GM18951 (cell line): ENCODE data around the gene NR2C2AP.
A peak's percentile ranks its signal among the peaks of the same experiment; 100 is the strongest.

Experiments
- POLR2A ChIP-seq: IDR thresholded peaks from 4 replicates; pipeline ENCODE4 v1.6.1; 2011; ENCODE audit warnings: mild to moderate bottlenecking; ENCODE audit not compliant: insufficient read length, insufficient read depth; ENCODE audit errors: extremely low read depth
- in situ Hi-C: fragments of 300-500 bp; cut with MboI; formaldehyde crosslinking; loops from one replicate; pipeline ENCODE4 v1.12.0; 2022; ENCODE audit warnings: low sequenced_read_pairs, mixed read lengths, inconsistent platforms; ENCODE audit not compliant: unreplicated experiment

Gene NR2C2AP

GRCh38 chr19:19209372-19209771 lies 6.2 kb upstream of the NR2C2AP start:
- TF ChIP-seq POLR2A: no peak
- in situ Hi-C loops: no loop called here

DNA sequence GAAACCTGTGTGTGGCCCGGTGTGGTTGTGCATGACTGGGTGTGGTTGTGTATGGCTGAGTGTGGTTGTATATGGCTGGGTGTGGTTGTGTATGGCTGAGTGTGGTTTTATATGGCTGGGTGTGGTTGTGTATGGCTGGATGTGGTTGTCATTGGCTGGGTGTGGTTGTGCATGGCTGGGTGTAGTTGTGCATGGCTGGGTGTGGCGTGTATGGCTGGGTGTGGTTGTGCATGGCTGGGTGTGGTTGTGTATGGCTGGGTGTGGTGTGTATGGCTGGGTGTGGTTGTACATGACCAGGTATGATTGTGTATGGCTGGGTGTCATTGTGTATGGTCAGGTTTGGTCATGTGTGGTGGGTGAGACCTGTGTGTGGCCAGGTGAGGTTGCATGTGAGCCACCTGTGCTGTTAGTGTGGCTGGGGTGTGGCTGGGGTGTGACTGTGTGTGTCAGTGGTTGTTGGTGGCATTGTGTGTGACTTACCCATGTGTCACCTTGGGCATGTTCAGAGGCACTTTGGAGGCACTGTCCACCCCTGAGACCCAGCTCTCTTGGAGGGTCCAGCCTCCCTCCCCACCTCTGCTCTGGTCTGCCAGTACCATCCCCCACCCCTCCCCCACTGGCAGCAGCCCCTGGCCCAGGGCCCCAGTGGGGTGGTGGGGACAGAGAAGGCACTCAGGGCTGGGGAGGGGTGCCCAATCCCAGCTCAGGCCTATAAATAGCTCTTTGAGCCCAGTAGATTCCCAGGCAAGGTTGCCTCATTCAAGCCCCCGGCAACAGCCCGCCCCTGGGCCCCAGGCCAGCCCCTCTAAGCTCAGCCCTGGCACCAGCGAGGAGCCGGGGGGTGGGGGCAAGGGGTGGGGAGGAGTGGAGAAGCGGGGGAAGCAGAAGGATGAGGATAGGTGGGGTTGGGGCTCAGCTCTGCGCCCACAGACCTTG lies 4.7 kb upstream of the NR2C2AP start:
- in situ Hi-C loops: no loop called here
- TF ChIP-seq POLR2A: no peak

DNA sequence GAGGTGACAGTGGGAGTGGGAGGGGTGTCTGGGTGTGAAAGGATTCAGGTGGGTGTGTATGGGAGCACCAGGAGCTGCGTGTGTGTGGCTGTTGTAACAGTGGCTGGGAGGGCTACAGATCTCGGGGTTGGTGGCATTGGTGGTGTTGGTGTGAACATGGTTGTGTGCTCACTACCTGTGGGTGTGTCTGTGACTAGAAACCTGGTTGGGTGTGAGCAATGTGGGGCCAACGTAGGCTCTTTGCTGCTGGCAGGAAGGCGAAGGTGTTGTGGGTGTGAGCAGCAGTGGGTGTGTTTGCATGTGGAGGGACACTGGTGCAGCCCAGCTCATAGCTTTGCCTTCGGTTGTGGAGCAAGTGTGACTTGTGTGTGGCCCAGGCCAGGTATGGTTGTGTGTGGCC lies 3.7 kb upstream of the NR2C2AP start:
- TF ChIP-seq POLR2A: no peak
- in situ Hi-C loops: no loop called here

DNA sequence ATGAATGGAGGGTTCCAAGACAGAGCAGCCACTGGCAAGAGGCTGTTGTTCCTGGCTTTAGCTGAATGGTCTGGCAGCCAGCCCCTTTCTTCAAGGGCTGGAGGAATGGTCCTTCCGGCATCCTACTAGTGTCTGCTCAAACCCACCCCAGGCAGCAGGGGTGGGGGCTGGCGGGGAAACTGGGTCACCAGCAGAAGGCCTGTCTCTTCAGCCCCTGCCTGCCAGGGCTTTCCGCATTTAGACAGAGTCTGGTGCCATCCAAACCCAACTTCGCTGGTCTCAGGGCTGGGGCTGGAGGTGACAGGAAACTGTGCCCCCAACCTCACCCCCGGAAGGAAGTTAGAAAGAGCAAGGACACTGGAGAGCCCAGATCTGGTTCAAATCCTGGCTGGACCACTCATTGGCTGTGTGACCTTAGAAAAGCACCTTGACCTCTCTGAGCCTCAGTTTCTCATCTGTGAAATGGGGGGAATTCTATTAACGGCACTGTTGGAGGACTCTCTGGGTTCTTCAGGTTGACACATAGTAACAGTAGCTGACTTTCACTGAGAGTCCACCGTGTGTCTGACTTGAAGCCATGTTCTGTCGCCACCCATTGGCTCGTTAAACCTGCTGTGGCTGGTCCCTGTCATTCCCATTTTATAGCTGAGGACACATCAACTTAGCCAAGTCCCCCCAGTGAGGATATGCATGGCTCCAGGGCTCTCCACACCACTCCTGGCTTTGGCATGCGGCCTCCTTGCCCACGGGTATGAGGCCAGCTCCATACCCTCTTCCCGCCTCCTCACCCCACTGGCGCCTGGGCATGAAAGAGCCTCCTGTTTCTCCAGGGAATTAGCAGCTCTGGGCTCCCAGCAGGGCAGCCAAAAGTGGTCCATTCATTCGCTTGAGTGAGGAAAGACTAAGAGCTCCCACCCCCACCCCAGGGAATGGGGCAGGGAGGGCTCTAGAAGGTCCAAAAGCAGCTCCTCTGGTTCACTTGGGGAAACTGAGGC lies 2.5 kb upstream of the NR2C2AP start:
- in situ Hi-C loops: no loop called here
- TF ChIP-seq POLR2A: no peak

GRCh38 chr19:19204181-19204580 lies 967 bp upstream of the NR2C2AP start:
- TF ChIP-seq POLR2A: no peak
- in situ Hi-C loops: no loop called here

- TF ChIP-seq POLR2A: no peak
- in situ Hi-C loops: no loop called here
Measured at GRCh38 chr19:19202707-19203011, 555 bp downstream of the NR2C2AP start.

- in situ Hi-C loops: no loop called here
- TF ChIP-seq POLR2A: peak; percentile 11
Measured at GRCh38 chr19:19201697-19202630, 1.2 kb downstream of the NR2C2AP start.

GRCh38 chr19:19193926-19194325 lies 9.3 kb downstream of the NR2C2AP start:
- no peak for TF ChIP-seq POLR2A
- in situ Hi-C loops: loop anchor here (25.0 kb wide), 1 partner anchor 293 kb away; no protein-coding TSS in a partner anchor

DNA sequence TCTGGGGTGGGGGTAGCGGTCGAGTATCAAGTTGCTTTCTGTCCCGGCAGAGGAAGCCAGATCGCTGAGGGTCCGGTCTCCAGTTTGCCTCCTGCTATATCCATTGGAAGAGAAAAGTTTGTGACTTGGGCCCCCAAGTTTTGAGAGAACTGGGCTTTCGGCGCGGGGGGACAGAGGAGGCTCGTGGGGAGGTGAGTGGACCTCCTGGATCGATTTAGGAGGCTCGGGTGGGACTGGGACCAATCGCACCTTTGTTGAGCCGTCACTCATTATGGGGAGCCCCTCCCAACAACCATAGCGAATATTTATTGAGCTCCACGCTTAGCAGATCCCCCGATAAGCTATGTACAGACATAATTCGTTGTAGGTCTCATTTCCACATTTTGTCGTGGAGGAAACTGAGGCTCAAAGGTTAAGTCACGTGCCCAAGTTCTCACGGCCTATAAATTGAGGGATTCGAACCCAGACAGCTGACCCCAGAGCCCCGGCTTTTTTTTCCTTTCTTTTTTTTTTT lies 10.2 kb downstream of the NR2C2AP start:
- in situ Hi-C loops: loop anchor here (25.0 kb wide), 1 partner anchor 294 kb away; no protein-coding TSS in a partner anchor
- TF ChIP-seq POLR2A: peak; percentile 61

GRCh38 chr19:19192078-19192882 lies 10.9 kb downstream of the NR2C2AP start, which contains the start of the genes BORCS8 and RFXANK:
BORCS8 (minus strand) TSS chr19:19192152; CDS start chr19:19192117, 35 bp downstream.
RFXANK (plus strand) TSS chr19:19192258; CDS start chr19:19193947, 1,689 bp downstream.
- TF ChIP-seq POLR2A: peak; percentile 82
- in situ Hi-C loops: loop anchor here (25.0 kb wide), 1 partner anchor 295 kb away; no protein-coding TSS in a partner anchor

DNA sequence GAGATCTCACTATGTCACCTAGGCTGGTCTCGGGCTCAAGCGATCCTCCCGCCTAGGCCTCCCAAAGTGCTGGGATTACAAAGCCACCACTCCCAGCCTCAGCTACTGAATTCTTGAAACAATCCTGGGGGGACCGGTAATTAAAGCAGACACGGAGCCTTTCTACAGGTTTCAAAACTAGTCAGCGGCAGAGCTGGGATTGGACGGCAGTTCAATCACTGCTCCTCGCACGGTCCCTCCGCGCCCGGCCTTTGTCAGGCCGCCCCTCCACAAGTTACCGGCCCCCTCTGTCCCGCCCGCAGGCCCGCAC lies 11.5 kb downstream of the NR2C2AP start:
- TF ChIP-seq POLR2A: no peak

GRCh38 chr19:19186742-19187141 lies 16.5 kb downstream of the NR2C2AP start:
- in situ Hi-C loops: loop anchor here (25.0 kb wide), 1 partner anchor 301 kb away; no protein-coding TSS in a partner anchor
- TF ChIP-seq POLR2A: no peak

More for the DNA sequence above, 11.5 kb downstream of the NR2C2AP start:
- in situ Hi-C loops: loop anchor here (25.0 kb wide), 1 partner anchor 296 kb away; no protein-coding TSS in a partner anchor
